GM10266 (cell line): ENCODE measurements around the gene DLX4.

Experiments
- DNase-seq: peaks from one replicate; pipeline ENCODE4 v3.0.0; 2012; ENCODE audit errors: extremely low spot score
- TF ChIP-seq, protein P1 (sequence below): IDR thresholded peaks from 2 replicates; pipeline ENCODE4 v1.5.1; 2012; ENCODE audit warnings: mild to moderate bottlenecking, low read depth; ENCODE audit not compliant: control insufficient read depth, insufficient read depth; ENCODE audit errors: missing control alignments

Gene DLX4

GRCh38 chr17:49997773-49998703 lies 29.0 kb downstream of the DLX4 start:
- peak; percentile 91 for DNase-seq
- TF ChIP-seq, protein P1, sequence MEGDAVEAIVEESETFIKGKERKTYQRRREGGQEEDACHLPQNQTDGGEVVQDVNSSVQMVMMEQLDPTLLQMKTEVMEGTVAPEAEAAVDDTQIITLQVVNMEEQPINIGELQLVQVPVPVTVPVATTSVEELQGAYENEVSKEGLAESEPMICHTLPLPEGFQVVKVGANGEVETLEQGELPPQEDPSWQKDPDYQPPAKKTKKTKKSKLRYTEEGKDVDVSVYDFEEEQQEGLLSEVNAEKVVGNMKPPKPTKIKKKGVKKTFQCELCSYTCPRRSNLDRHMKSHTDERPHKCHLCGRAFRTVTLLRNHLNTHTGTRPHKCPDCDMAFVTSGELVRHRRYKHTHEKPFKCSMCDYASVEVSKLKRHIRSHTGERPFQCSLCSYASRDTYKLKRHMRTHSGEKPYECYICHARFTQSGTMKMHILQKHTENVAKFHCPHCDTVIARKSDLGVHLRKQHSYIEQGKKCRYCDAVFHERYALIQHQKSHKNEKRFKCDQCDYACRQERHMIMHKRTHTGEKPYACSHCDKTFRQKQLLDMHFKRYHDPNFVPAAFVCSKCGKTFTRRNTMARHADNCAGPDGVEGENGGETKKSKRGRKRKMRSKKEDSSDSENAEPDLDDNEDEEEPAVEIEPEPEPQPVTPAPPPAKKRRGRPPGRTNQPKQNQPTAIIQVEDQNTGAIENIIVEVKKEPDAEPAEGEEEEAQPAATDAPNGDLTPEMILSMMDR, result peak; percentile 91

- TF ChIP-seq, protein P1, result no peak
- DNase-seq, result no peak
Measured at GRCh38 chr17:49998836-49999511, 30.0 kb downstream of the DLX4 start.

- TF ChIP-seq, protein P1, result no peak
Measured at GRCh38 chr17:50003911-50004310, 34.9 kb downstream of the DLX4 start.

DNA sequence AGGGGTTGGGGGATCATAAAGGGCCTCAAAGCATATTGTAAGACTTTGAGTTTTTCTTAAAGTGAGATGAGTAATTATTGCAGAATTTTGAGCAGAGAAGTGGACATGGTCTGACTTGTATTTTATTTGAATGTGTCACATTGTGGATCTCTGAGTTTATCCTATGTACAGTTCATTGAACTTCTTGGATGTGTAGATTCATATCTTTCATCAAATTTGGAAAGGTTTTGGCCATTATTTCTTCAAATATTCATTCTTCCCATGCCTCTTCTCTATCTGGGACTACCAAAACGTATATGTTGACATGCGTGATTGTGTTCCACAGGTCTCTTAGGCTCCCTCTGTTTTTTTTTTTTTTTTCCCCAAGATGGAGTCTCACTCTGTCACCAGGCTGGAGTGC lies 40.3 kb downstream of the DLX4 start:
- DNase-seq, result no peak
- TF ChIP-seq, protein P1, result no peak

More at GRCh38 chr17:50003911-50004310, 34.9 kb downstream of the DLX4 start:
- no peak for DNase-seq

DNA sequence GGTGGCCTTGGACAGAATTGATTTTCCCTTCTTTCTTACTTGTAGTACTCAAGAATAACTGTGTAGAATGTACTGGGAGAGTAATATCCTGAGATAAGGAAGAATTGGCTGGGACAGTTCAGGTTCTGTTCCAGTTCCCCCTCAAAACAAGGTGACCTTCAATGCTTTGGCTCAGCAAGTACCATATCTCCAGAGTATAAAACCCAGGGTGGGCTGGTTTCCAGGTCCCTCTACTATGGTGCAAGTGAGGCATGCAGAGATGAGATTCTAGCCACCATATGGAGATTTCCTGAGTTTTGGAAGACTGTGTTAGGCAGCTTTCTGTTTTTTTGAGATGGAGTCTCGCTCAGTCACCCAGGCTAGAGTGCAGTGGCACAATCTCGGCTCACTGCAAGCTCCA lies 44.1 kb downstream of the DLX4 start:
- TF ChIP-seq, protein P1, result no peak
- no peak for DNase-seq

DNA sequence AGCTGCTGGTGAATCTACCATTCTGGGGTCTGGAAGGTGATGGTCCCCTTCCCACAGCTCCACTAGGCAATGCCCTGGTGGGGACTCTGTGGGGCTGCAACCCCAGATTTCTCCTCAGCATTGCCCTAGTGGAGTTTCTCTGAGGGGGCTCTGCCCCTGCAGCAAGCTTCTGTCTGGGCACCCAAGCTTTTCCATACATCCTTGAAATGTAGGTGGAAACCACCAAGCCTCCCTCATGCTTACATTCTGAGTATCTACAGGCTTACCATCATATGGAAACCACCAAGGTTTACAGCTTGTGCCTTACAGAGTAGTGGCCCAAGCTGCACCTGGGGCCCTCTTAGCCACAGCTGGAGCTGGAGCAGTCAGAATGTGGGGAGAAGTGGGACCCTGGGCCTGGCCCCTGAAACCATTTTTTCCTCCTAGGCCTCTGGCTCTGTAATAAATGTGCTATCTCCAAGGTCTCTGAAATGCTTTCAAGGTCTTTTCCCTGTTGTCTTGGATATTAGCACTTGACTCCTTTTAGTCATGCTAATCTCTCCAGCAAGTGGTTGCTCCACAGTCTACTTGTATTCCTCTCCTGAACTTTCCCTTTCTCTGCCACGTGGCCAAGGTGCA lies 45.6 kb downstream of the DLX4 start:
- TF ChIP-seq, protein P1, result no peak
- no peak for DNase-seq
